GM06990 (cell line): ENCODE measurements around the gene ANO7.

Experiments
- DNase-seq: peaks from one replicate; pipeline ENCODE4 v3.0.0-alpha.2; 2011; ENCODE audit not compliant: insufficient read length; ENCODE audit errors: extremely low read depth
- H3K27me3 ChIP-seq: replicated peaks from 2 replicates; pipeline ENCODE4 v1.6.0; 2011; ENCODE audit warnings: low read length; ENCODE audit not compliant: control insufficient read depth, insufficient read depth
- H3K36me3 ChIP-seq: 2 replicates; pipeline ENCODE4 v1.5.1; 2011; ENCODE audit warnings: low read length; ENCODE audit not compliant: control insufficient read depth, insufficient read depth
- H3K4me3 ChIP-seq: replicated peaks from 2 replicates; pipeline ENCODE4 v1.5.1; 2011; ENCODE audit warnings: low read depth, mild to moderate bottlenecking, control low read depth, low read length
- CTCF ChIP-seq: IDR thresholded peaks from 2 replicates; pipeline ENCODE4 v1.5.1; 2011; ENCODE audit warnings: low read length, control low read depth, mild to moderate bottlenecking, inconsistent platforms; ENCODE audit not compliant: insufficient read depth, poor library complexity, severe bottlenecking

ANO7 gene

DNA sequence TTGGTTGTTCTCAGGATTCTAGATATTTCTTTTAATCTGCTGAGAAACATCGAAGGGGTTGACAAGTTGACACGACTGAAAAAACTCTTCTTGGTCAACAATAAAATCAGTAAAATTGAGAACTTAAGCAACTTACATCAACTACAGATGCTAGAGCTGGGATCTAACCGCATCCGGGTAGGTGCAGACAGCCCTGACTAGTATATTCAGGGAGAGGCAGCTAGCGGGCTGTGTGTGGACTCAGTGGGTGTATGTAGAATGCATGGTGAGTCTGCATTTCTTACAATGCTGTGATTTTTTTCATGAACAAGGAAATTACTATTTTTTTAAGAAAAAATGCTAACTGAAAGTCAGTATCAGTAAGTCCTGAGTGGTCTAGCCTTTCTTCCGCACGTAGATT lies 28.2 kb upstream of the ANO7 start:
- Histone ChIP-seq H3K36me3 (peaks cover 43% of the 10 kb centered on the region), H3K4me3 (no peak overlapping the region), H3K27me3 (no peaks in the 10 kb centered on the region)
- TF ChIP-seq CTCF: no peak
- no peak for DNase-seq

- Histone ChIP-seq H3K4me3 (no peak overlapping the region), H3K36me3 (peaks cover 48% of the 10 kb centered on the region), H3K27me3 (no peaks in the 10 kb centered on the region)
- no peak for TF ChIP-seq CTCF
- no peak for DNase-seq
These were observed 26.7 kb upstream of the ANO7 start for GRCh38 chr2:241161646-241162281.

DNA sequence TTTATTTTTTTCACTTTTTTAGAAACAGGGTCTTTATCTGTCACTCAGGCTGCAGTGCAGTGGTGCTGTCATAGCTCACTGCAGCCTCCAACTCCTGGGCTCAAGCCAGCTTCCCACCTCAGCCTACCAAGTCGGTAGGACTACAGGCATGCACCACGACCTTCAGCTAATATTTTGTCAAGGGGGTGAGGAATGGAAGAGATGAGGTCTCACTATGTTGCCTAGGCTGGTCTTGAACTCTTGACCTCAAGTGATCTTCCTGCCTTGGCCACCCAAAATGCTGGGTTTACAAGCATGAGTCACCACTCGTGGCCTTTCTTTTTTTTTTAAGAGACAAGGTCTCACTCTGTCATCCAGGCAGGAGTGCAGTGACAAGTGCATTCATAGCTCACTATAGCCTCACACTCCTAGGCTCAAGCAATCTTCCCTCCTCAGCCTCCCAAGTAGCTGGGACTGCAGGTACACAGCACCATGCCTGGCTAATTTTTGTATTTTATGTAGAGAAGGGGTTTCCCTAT lies 24.8 kb upstream of the ANO7 start:
- no peak overlapping the region for H3K4me3 ChIP-seq
- H3K36me3 ChIP-seq: peaks cover 51% of the 10 kb centered on the region
- H3K27me3 ChIP-seq: no peaks in the 10 kb centered on the region
- no peak for TF ChIP-seq CTCF
- DNase-seq: no peak

DNA sequence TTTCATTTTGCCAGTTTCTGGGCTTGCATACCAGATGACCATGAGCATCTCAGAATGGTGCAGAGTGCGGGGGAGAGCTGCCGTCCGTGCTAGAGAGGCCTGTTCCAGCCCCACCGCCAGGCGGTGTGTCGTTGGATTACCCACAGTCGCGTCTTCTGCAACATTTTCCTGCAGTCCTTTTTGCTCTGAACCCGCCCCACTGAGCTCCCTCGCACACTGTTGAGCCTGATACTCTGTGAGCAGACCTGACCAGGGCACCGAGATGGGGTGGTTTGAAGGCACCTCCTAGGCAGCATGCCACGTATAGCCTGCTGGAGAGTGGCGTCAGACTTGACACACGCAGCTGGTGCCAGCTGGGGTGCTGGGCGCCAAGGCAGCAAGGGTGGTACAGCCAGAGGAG lies 20.1 kb upstream of the ANO7 start:
- peaks cover 37% of the 10 kb centered on the region for H3K36me3 ChIP-seq
- no peaks in the 10 kb centered on the region for H3K27me3 ChIP-seq
- no peak for DNase-seq
- no peak for TF ChIP-seq CTCF
- H3K4me3 ChIP-seq: no peak overlapping the region

DNA sequence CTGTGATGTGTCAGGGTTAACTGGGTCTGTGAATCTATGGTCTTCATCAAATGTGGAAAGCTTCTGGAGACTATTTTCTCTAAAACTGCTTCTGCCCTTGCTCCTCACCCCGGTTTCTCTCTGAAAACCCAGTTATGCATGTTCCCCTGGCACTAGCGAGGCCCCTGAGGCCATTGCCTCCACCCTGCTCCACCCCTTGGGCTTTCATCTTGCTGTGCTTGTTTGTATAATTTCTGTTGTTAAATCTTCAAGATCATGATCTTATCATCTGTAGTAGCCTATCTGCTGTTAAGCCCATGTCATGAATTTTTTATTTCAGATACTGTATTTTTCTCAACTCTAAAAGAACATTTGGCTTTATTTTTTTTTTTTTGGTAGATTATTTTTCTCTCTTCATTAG lies 14.9 kb upstream of the ANO7 start:
- Histone ChIP-seq H3K36me3 (peaks cover 19% of the 10 kb centered on the region), H3K4me3 (no peak overlapping the region), H3K27me3 (no peaks in the 10 kb centered on the region)
- no peak for TF ChIP-seq CTCF
- DNase-seq: no peak
